Stimulated activated CD8-positive, alpha-beta memory T cell treated with anti-CD3 and anti-CD28 coated beads, Interleukin-7, amount 100 ng/mL, for 48 hours (primary cell): ENCODE results near the gene PCLO.
"Not testable (repeated sequence)": the region's sequence is repeated elsewhere in the genome, so short reads cannot be mapped to it uniquely, and the experiment has no call there.

Source experiments
- DNase-seq, 2 donors: peaks; one replicate each; pipeline ENCODE4 v3.0.0-alpha.2; 2020; ENCODE audit warnings: low read depth in 1 of 2; ENCODE audit errors: extremely low read depth in 1 of 2

PCLO gene

GRCh38 chr7:82742163-82742562, 420.5 kb downstream of the PCLO start:
- DNase-seq, result no peak

- DNase-seq, result no peak
These were observed 421.2 kb downstream of the PCLO start for GRCh38 chr7:82741493-82741892.

- DNase-seq, result no peak
These were observed 422.3 kb downstream of the PCLO start for GRCh38 chr7:82740246-82740848.

- no peak for DNase-seq
These were observed 426.1 kb downstream of the PCLO start for GRCh38 chr7:82736633-82737032.

- DNase-seq, result no peak
These were observed 430.0 kb downstream of the PCLO start for GRCh38 chr7:82732677-82733076.

GRCh38 chr7:82729172-82730030, 433.3 kb downstream of the PCLO start:
- no peak for DNase-seq

GRCh38 chr7:82726038-82726800, 436.5 kb downstream of the PCLO start:
- no peak for DNase-seq

- DNase-seq, result no peak
These were observed 439.3 kb downstream of the PCLO start for GRCh38 chr7:82723411-82723810.

- no peak for DNase-seq
These were observed 439.7 kb downstream of the PCLO start for GRCh38 chr7:82722946-82723345.

GRCh38 chr7:82715344-82715743, 447.3 kb downstream of the PCLO start:
- no peak for DNase-seq

- no peak for DNase-seq
These were observed 447.8 kb downstream of the PCLO start for GRCh38 chr7:82714883-82715282.

- DNase-seq, result no peak
These were observed 449.2 kb downstream of the PCLO start for GRCh38 chr7:82713506-82713905.

GRCh38 chr7:82706344-82706743, 456.3 kb downstream of the PCLO start:
- DNase-seq, result not testable (repeated sequence)

GRCh38 chr7:82705517-82706260, 457.0 kb downstream of the PCLO start:
- no peak for DNase-seq

GRCh38 chr7:82704121-82704520, 458.6 kb downstream of the PCLO start:
- DNase-seq, result no peak
